ENCODE results near the gene MACROD2. TPM values are rescaled to one million over a fixed set of nuclear protein-coding genes. Genes with fewer than 3 reads are reported as not detected.

MACROD2 gene
- total RNA-seq, 4 donors from 2014 or later: 2.9 to 11.3 (median 8.0) TPM

GRCh38 chr20:15359056-15359455, 1363.7 kb downstream of the MACROD2 start:
- TF ChIP-seq CTCF (IDR thresholded peaks at IDR 0.05; ENCODE audit: low read depth): no peak

- no peak for TF ChIP-seq CTCF (IDR thresholded peaks at IDR 0.05; ENCODE audit: low read depth)
These were observed 1367.5 kb downstream of the MACROD2 start for GRCh38 chr20:15362849-15363248.

GRCh38 chr20:15364781-15365180, 1369.5 kb downstream of the MACROD2 start:
- TF ChIP-seq CTCF (IDR thresholded peaks at IDR 0.05; ENCODE audit: low read depth): no peak

- no peak for TF ChIP-seq CTCF (IDR thresholded peaks at IDR 0.05; ENCODE audit: low read depth)
These were observed 1375.1 kb downstream of the MACROD2 start for GRCh38 chr20:15370370-15370769.

- no peak for TF ChIP-seq CTCF (IDR thresholded peaks at IDR 0.05; ENCODE audit: low read depth)
These were observed 1379.4 kb downstream of the MACROD2 start for GRCh38 chr20:15374682-15375081.

GRCh38 chr20:15375836-15376235, 1380.5 kb downstream of the MACROD2 start:
- no peak for TF ChIP-seq CTCF (IDR thresholded peaks at IDR 0.05; ENCODE audit: low read depth)

- TF ChIP-seq CTCF (IDR thresholded peaks at IDR 0.05; ENCODE audit: low read depth): no peak
These were observed 1382.8 kb downstream of the MACROD2 start for GRCh38 chr20:15378151-15378550.

Data from subcutaneous adipose tissue (tissue), 4 donors.